NOMO-1 (cell line): ENCODE measurements around the gene KCTD16.

Experiments
- DNase-seq, 2 experiments: peaks; one replicate each; lab custom pipeline; 2025; ENCODE audit not compliant: unreplicated experiment in 2 of 2; lab: John Stamatoyannopoulos, UW

KCTD16 gene

GRCh38 chr5:144436007-144436406 is 265.3 kb downstream of the KCTD16 start:
- no peak for DNase-seq

GRCh38 chr5:144438237-144438636 is 267.6 kb downstream of the KCTD16 start:
- no peak for DNase-seq

- DNase-seq, result no peak
These were observed 277.8 kb downstream of the KCTD16 start for GRCh38 chr5:144448457-144448856.

GRCh38 chr5:144451187-144451973 is 280.7 kb downstream of the KCTD16 start:
- no peak for DNase-seq

- no peak for DNase-seq
These were observed 283.1 kb downstream of the KCTD16 start for GRCh38 chr5:144453753-144454152.

- DNase-seq, result no peak
These were observed 286.5 kb downstream of the KCTD16 start for GRCh38 chr5:144457160-144457559.

GRCh38 chr5:144458216-144458615 is 287.5 kb downstream of the KCTD16 start:
- DNase-seq, result no peak

GRCh38 chr5:144460600-144460999 is 289.9 kb downstream of the KCTD16 start:
- no peak for DNase-seq

GRCh38 chr5:144462577-144462976 is 291.9 kb downstream of the KCTD16 start:
- DNase-seq, result no peak

GRCh38 chr5:144463481-144464223 is 293.0 kb downstream of the KCTD16 start:
- no peak for DNase-seq

GRCh38 chr5:144464306-144464705 is 293.6 kb downstream of the KCTD16 start:
- no peak for DNase-seq

GRCh38 chr5:144465441-144465840 is 294.8 kb downstream of the KCTD16 start:
- DNase-seq, result no peak

GRCh38 chr5:144467792-144468191 is 297.1 kb downstream of the KCTD16 start:
- no peak for DNase-seq

- DNase-seq, result no peak
These were observed 297.9 kb downstream of the KCTD16 start for GRCh38 chr5:144468571-144468970.

- DNase-seq, result no peak
These were observed 298.4 kb downstream of the KCTD16 start for GRCh38 chr5:144469106-144469505.

- DNase-seq, result no peak
These were observed 301.5 kb downstream of the KCTD16 start for GRCh38 chr5:144472221-144472620.

- no peak for DNase-seq
These were observed 303.0 kb downstream of the KCTD16 start for GRCh38 chr5:144473650-144474049.

GRCh38 chr5:144478565-144478964 is 307.9 kb downstream of the KCTD16 start:
- DNase-seq, result no peak

GRCh38 chr5:144481861-144482260 is 311.2 kb downstream of the KCTD16 start:
- no peak for DNase-seq

GRCh38 chr5:144484124-144484897 is 313.6 kb downstream of the KCTD16 start:
- DNase-seq, result no peak

GRCh38 chr5:144485540-144485939 is 314.9 kb downstream of the KCTD16 start:
- DNase-seq, result no peak
